Aorta (tissue), 5 donors: ENCODE data around the gene HSD17B11. TPM values are rescaled to one million over a fixed set of nuclear protein-coding genes. Genes with fewer than 3 reads are reported as not detected.
A peak's percentile ranks its signal among the peaks of the same experiment; 100 is the strongest.
"Not testable (repeated sequence)": the region's sequence is repeated elsewhere in the genome, so short reads cannot be mapped to it uniquely, and the experiment has no call there.

Experiments
- ATAC-seq: fragments of 200-7000 bp; cut with Tn5 transposase; one replicate; pipeline ENCODE4 v1.9.1; 2022; ENCODE audit warnings: moderate library complexity; ENCODE audit not compliant: low FRiP score
- DNase-seq, 2 donors: peaks; one replicate each; pipeline ENCODE4 v3.0.0-alpha.2; 2020
- H3K27ac ChIP-seq, 2 donors: one replicate each; pipeline ENCODE4 v1.5.1; 2013; ENCODE audit warnings: low read length in 2 of 2, mild to moderate bottlenecking in 2 of 2, moderate library complexity in 2 of 2, control low read depth in 1 of 2, inconsistent platforms in 1 of 2, low read depth in 1 of 2
- H3K27me3 ChIP-seq, 2 donors: one replicate each; pipeline ENCODE4 v1.6.1; 2013; ENCODE audit warnings: control low read depth in 1 of 2, low read length in 1 of 2, mild to moderate bottlenecking in 1 of 2, moderate library complexity in 1 of 2; ENCODE audit not compliant: insufficient read depth in 2 of 2, control insufficient read depth in 1 of 2
- H3K36me3 ChIP-seq, 2 donors: one replicate each; pipeline ENCODE4 v1.6.1; 2013; ENCODE audit warnings: control low read depth in 1 of 2, low read length in 1 of 2, mild to moderate bottlenecking in 1 of 2; ENCODE audit not compliant: insufficient read depth in 2 of 2, control insufficient read depth in 1 of 2
- H3K4me1 ChIP-seq, 2 donors: one replicate each; pipeline ENCODE4 v1.6.1; 2013; ENCODE audit warnings: low read length in 2 of 2, control low read depth in 1 of 2, mild to moderate bottlenecking in 1 of 2, moderate library complexity in 1 of 2; ENCODE audit not compliant: insufficient read depth in 2 of 2, control insufficient read depth in 1 of 2
- H3K4me3 ChIP-seq, 2 donors: one replicate each; pipeline ENCODE4 v1.5.1; 2013; ENCODE audit warnings: low read length in 2 of 2, control low read depth in 1 of 2, mild to moderate bottlenecking in 1 of 2
- H3K9me3 ChIP-seq: one replicate; pipeline ENCODE4 v1.6.1; 2013; ENCODE audit warnings: mild to moderate bottlenecking, low read length; ENCODE audit not compliant: control insufficient read depth
- WGBS, 2 donors: extraction: QIAGEN DNeasy Blood & Tissue Kit; methylation state at CpG; one replicate each; pipeline ENCODE4 v1.1.7; 2013; 5-methylcytosine and 5-hydroxymethylcytosine counted together
- intact Hi-C, 2 donors: fragments of 100-400 bp; cut with DNase I; formaldehyde crosslinking; loops; one replicate each; pipeline versions ENCODE4 v1.14.2 to v1.15.0; 2022
- polyA plus RNA-seq, 2 donors: library from polyadenylated mRNA; stranded (reverse); fragments of 200-250 nt; gene quantifications; one replicate each; pipeline ENCODE4 v1.2.3, GENCODE V29; 2013
- total RNA-seq, 2 donors: library from RNA; stranded (reverse); fragmentation: NEBNext Ultra II Directional; extraction: Animal tissue kit (Norgen Biotek cat#: 25700); gene quantifications; one replicate each; pipeline ENCODE4 v1.2.1, GENCODE V29; 2021
- donor health status: healthy with polysubstance abuse.
- donor health status: Bipolar disorder and iron deficiency.
- donor health status: DM: no; HTN: no; CAD: no.
- donor health status: DM: no; HTN: no; CAD: no.
- donor health status: DM: yes; HTN: yes; CAD: no.

Gene HSD17B11
- total and polyA plus RNA-seq, 4 donors: 35.5 to 77.6 (median 63.7) TPM

GRCh38 chr4:87315000-87315399, 76.0 kb downstream of the HSD17B11 start:
- DNase-seq, H3K9me3 ChIP-seq, H3K27ac ChIP-seq, H3K27me3 ChIP-seq, H3K4me1 ChIP-seq, H3K36me3 ChIP-seq, ATAC-seq, intact Hi-C loops, H3K4me3 ChIP-seq: not testable (repeated sequence)
- 75 to 77% methylated on average over 4 of the region's 4 CpGs for WGBS, 2 donors

GRCh38 chr4:87313756-87314155, 77.2 kb downstream of the HSD17B11 start:
- 69 to 77% methylated on average over 3 of the region's 3 CpGs for WGBS, 2 donors
- ATAC-seq: no peak
- H3K27ac ChIP-seq: no peak overlapping the region

GRCh38 chr4:87311684-87312083, 79.3 kb downstream of the HSD17B11 start:
- 95 to 100% methylated on average over 3 of the region's 3 CpGs for WGBS, 2 donors
- no peak for ATAC-seq
- intact Hi-C loops: no loop called here

More at GRCh38 chr4:87313756-87314155, 77.2 kb downstream of the HSD17B11 start:
- no peak overlapping the region for H3K4me3 ChIP-seq
- no peaks in the 10 kb centered on the region for H3K36me3 ChIP-seq
- no peaks in the 10 kb centered on the region for H3K9me3 ChIP-seq
- H3K27me3 ChIP-seq: no peaks in the 10 kb centered on the region
- H3K4me1 ChIP-seq: no peaks in the 10 kb centered on the region
- intact Hi-C loops: no loop called here
- no peak for DNase-seq

GRCh38 chr4:87310691-87311335, 80.2 kb downstream of the HSD17B11 start:
- Histone ChIP-seq H3K27me3 (no peaks in the 10 kb centered on the region), H3K4me3 (no peak overlapping the region), H3K4me1 (no peaks in the 10 kb centered on the region), H3K9me3 (no peaks in the 10 kb centered on the region), H3K36me3 (no peaks in the 10 kb centered on the region), H3K27ac (no peak overlapping the region)
- WGBS, 2 donors: 52 to 58% methylated on average over 4 of the region's 4 CpGs
- ATAC-seq (no peak), DNase-seq (no peak)
- intact Hi-C loops: no loop called here

More at GRCh38 chr4:87311684-87312083, 79.3 kb downstream of the HSD17B11 start:
- Histone ChIP-seq H3K9me3 (no peaks in the 10 kb centered on the region), H3K27ac (no peak overlapping the region), H3K4me3 (no peak overlapping the region), H3K36me3 (no peaks in the 10 kb centered on the region), H3K27me3 (no peaks in the 10 kb centered on the region), H3K4me1 (no peaks in the 10 kb centered on the region)
- DNase-seq: no peak

- no peak overlapping the region for H3K4me3 ChIP-seq
- no peaks in the 10 kb centered on the region for H3K27me3 ChIP-seq
- no peaks in the 10 kb centered on the region for H3K36me3 ChIP-seq
- H3K4me1 ChIP-seq: no peaks in the 10 kb centered on the region
- DNase-seq: no peak
- peak; percentile 79 for ATAC-seq
- intact Hi-C loops: no loop called here
- no peaks in the 10 kb centered on the region for H3K9me3 ChIP-seq
- H3K27ac ChIP-seq: peak overlapping the region in 1 of 2 donors; percentile 59
- 49 to 73% methylated on average over 2 of the region's 2 CpGs for WGBS, 2 donors
Observed at GRCh38 chr4:87309625-87310024, 81.4 kb downstream of the HSD17B11 start.

GRCh38 chr4:87306056-87306455, 84.9 kb downstream of the HSD17B11 start:
- Histone ChIP-seq H3K9me3 (no peaks in the 10 kb centered on the region), H3K27ac (no peak overlapping the region), H3K36me3 (no peaks in the 10 kb centered on the region), H3K4me1 (no peaks in the 10 kb centered on the region), H3K4me3 (no peak overlapping the region), H3K27me3 (no peaks in the 10 kb centered on the region)
- intact Hi-C loops: no loop called here
- ATAC-seq: no peak
- 94 to 97% methylated on average over 1 of the region's 1 CpG for WGBS, 2 donors
- DNase-seq: no peak

GRCh38 chr4:87305562-87305961, 85.4 kb downstream of the HSD17B11 start:
- intact Hi-C loops: no loop called here
- H3K9me3 ChIP-seq: no peaks in the 10 kb centered on the region
- no peaks in the 10 kb centered on the region for H3K4me1 ChIP-seq
- ATAC-seq (no peak), DNase-seq (no peak)
- H3K36me3 ChIP-seq: no peaks in the 10 kb centered on the region
- WGBS, 2 donors: 56 to 74% methylated on average over 7 of the region's 7 CpGs
- H3K27me3 ChIP-seq: no peaks in the 10 kb centered on the region
- no peak overlapping the region for H3K4me3 ChIP-seq
- H3K27ac ChIP-seq: no peak overlapping the region

- no peaks in the 10 kb centered on the region for H3K4me1 ChIP-seq
- H3K4me3 ChIP-seq: peak overlapping the region in 1 of 2 donors; percentile 26
- H3K36me3 ChIP-seq: no peaks in the 10 kb centered on the region
- DNase-seq: no peak
- no peak for ATAC-seq
- no peaks in the 10 kb centered on the region for H3K27me3 ChIP-seq
- H3K9me3 ChIP-seq: no peaks in the 10 kb centered on the region
- intact Hi-C loops: no loop called here
- WGBS, 2 donors: 41 to 49% methylated on average over 10 of the region's 10 CpGs
- no peak overlapping the region for H3K27ac ChIP-seq
Observed at GRCh38 chr4:87304745-87305432, 86.1 kb downstream of the HSD17B11 start.

GRCh38 chr4:87299898-87300297, 91.1 kb downstream of the HSD17B11 start:
- Histone ChIP-seq H3K9me3 (no peaks in the 10 kb centered on the region), H3K4me1 (no peaks in the 10 kb centered on the region), H3K4me3 (no peak overlapping the region), H3K27me3 (no peaks in the 10 kb centered on the region), H3K36me3 (no peaks in the 10 kb centered on the region), H3K27ac (no peak overlapping the region)
- ATAC-seq (no peak), DNase-seq (no peak)
- WGBS, 2 donors: 75 to 77% methylated on average over 4 of the region's 4 CpGs
- intact Hi-C loops: no loop called here
